ELR (cell line): ENCODE results near the gene BOK.
A peak's percentile ranks its signal among the peaks of the same experiment; 100 is the strongest.
"Not testable (repeated sequence)": the region's sequence is repeated elsewhere in the genome, so short reads cannot be mapped to it uniquely, and the experiment has no call there.

Source experiments
- DNase-seq: peaks from one replicate; pipeline ENCODE4 v3.0.0-alpha.2; 2015; ENCODE audit warnings: low read depth

BOK gene

GRCh38 chr2:241572915-241573651 is 14.5 kb downstream of the BOK start:
- DNase-seq, result not testable (repeated sequence)

GRCh38 chr2:241573741-241574140 is 15.2 kb downstream of the BOK start:
- no peak for DNase-seq

- no peak for DNase-seq
Measured at GRCh38 chr2:241574911-241575623, 16.5 kb downstream of the BOK start.

- DNase-seq, result no peak
Measured at GRCh38 chr2:241575624-241576292, 17.2 kb downstream of the BOK start.

- DNase-seq, result no peak
Measured at GRCh38 chr2:241576293-241576654, 17.7 kb downstream of the BOK start.

GRCh38 chr2:241577413-241578122 is 19.0 kb downstream of the BOK start:
- DNase-seq, result no peak

- no peak for DNase-seq
Measured at GRCh38 chr2:241579281-241579680, 20.7 kb downstream of the BOK start.

GRCh38 chr2:241582328-241582727 is 23.8 kb downstream of the BOK start:
- no peak for DNase-seq

- no peak for DNase-seq
Measured at GRCh38 chr2:241582806-241583205, 24.3 kb downstream of the BOK start.

- DNase-seq, result peak; percentile 74
Measured at GRCh38 chr2:241584436-241584835, 25.9 kb downstream of the BOK start.

- no peak for DNase-seq
Measured at GRCh38 chr2:241586564-241587264, 28.2 kb downstream of the BOK start.

- not testable (repeated sequence) for DNase-seq
Measured at GRCh38 chr2:241589863-241590262, 31.3 kb downstream of the BOK start.

GRCh38 chr2:241590496-241591455 is 32.2 kb downstream of the BOK start:
- DNase-seq, result not testable (repeated sequence)

- no peak for DNase-seq
Measured at GRCh38 chr2:241592126-241592845, 33.7 kb downstream of the BOK start.

GRCh38 chr2:241593271-241593670 is 34.7 kb downstream of the BOK start:
- no peak for DNase-seq

GRCh38 chr2:241595600-241596140 is 37.1 kb downstream of the BOK start:
- peak; percentile 49 for DNase-seq

GRCh38 chr2:241597561-241597960 is 39.0 kb downstream of the BOK start:
- DNase-seq, result no peak

- no peak for DNase-seq
Measured at GRCh38 chr2:241598061-241598460, 39.5 kb downstream of the BOK start.

- DNase-seq, result no peak
Measured at GRCh38 chr2:241598487-241598886, 39.9 kb downstream of the BOK start.

GRCh38 chr2:241599615-241600014 is 41.1 kb downstream of the BOK start:
- no peak for DNase-seq
